ENCODE measurements around the gene ST8SIA6.

DNA sequence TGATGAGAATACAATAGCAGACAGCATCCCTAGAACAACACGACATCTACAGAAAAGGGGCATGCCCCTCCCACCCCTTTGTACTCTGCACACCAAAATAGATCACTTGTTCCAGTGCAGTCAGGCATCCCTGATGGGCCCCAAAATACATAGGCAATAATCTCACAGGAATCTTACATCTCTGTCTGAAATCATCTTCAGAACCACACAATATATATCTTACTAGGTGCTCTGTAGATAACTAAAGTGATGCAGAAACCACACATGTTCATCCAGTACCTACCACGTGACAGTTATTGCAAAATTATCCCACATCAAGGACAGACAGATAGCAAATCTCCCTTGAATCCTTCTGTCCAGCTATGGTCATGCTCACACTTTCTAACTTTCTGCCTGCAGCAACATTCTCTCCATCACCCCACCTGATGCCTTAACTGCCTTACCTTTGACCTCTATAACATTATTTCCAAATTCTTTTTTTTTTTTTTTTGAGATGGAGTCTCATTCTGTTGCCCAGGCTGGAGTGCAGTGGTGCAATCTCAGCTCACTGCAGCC lies 30.7 kb downstream of the ST8SIA6 start:
- TF ChIP-seq CHD2 (IDR thresholded peaks at IDR 0.05; ENCODE audit: low read length) (no peak), SIX5 (IDR thresholded peaks at IDR 0.05; ENCODE audit: low read depth, low read length) (no peak), POLR2A (IDR thresholded peaks at IDR 0.05; ENCODE audit: control extremely low read depth in 1 of 2, low read depth in 2 of 2, low read length in 2 of 2) (no peak), KDM5A (IDR thresholded peaks at IDR 0.05; ENCODE audit: low read length) (no peak), NRF1 (IDR thresholded peaks at IDR 0.05; ENCODE audit: low read depth, low read length) (no peak), TAF1 (IDR thresholded peaks at IDR 0.05; ENCODE audit: low read depth, low read length) (no peak), EGR1 (IDR thresholded peaks at IDR 0.05; ENCODE audit: borderline replicate concordance, low read depth, low read length) (no peak)
- TF ChIP-seq, protein P1, sequence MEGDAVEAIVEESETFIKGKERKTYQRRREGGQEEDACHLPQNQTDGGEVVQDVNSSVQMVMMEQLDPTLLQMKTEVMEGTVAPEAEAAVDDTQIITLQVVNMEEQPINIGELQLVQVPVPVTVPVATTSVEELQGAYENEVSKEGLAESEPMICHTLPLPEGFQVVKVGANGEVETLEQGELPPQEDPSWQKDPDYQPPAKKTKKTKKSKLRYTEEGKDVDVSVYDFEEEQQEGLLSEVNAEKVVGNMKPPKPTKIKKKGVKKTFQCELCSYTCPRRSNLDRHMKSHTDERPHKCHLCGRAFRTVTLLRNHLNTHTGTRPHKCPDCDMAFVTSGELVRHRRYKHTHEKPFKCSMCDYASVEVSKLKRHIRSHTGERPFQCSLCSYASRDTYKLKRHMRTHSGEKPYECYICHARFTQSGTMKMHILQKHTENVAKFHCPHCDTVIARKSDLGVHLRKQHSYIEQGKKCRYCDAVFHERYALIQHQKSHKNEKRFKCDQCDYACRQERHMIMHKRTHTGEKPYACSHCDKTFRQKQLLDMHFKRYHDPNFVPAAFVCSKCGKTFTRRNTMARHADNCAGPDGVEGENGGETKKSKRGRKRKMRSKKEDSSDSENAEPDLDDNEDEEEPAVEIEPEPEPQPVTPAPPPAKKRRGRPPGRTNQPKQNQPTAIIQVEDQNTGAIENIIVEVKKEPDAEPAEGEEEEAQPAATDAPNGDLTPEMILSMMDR (IDR thresholded peaks at IDR 0.05; ENCODE audit: control extremely low read depth in 1 of 3, insufficient read depth in 1 of 3, low read depth in 1 of 3, low read length in 3 of 3), result no peak

Data from H1 (cell line).